CD4-positive, alpha-beta T cell treated with Interferon gamma for 1 hour (primary cell): Measurements from ENCODE around the gene SBK2.

Source experiments
- DNase-seq: peaks from one replicate; pipeline ENCODE4 v3.0.0-alpha.2; 2020

Gene SBK2

DNA sequence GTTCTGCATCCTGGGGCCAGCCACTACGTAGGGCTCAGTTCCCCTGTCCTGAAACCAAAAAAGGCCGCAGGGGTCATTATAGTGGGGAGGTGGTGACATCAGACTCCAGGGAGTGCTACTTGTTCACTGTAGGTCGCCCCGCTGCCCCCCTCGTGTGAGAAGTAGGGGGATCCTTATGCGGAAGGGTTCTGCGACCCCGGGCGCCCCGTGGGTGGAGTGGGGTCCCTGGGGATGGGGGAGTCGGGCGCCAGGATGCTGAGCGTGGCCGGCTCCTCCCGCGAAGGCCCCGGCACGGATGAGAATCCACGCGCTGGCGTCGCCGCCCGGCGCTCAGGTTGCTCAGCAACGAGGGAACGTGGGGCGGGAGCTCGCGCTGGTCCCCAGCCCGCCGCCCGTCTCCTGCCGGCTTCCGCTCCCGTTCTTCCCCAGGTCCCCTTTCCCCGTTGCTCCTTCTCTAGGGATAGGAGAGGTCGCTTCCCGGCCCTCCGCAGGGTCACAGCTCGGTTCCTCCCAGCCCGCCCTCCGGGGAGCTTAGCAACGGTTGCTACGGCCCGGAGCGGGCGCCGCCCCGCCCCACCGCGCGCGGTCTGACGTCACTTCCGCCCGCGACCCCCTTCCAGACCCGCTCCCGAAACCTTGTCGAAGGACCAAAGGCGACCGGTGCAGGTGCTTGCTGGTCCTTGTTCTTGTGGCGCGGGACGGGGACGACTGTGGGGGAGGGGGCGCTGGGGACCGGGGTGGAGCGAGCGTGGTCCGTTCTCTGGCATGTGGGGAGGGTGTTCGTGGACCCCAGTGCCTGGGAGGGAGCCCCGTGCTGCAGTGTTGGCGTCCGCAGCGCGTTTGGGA lies 52.1 kb downstream of the SBK2 start, which contains the start of gene NAT14:
NAT14 (plus strand) TSS at position 596 of the 846 bp plus-strand sequence. CDS start 521 bp downstream, outside the sequence.
- DNase-seq = peak; percentile 72

DNA sequence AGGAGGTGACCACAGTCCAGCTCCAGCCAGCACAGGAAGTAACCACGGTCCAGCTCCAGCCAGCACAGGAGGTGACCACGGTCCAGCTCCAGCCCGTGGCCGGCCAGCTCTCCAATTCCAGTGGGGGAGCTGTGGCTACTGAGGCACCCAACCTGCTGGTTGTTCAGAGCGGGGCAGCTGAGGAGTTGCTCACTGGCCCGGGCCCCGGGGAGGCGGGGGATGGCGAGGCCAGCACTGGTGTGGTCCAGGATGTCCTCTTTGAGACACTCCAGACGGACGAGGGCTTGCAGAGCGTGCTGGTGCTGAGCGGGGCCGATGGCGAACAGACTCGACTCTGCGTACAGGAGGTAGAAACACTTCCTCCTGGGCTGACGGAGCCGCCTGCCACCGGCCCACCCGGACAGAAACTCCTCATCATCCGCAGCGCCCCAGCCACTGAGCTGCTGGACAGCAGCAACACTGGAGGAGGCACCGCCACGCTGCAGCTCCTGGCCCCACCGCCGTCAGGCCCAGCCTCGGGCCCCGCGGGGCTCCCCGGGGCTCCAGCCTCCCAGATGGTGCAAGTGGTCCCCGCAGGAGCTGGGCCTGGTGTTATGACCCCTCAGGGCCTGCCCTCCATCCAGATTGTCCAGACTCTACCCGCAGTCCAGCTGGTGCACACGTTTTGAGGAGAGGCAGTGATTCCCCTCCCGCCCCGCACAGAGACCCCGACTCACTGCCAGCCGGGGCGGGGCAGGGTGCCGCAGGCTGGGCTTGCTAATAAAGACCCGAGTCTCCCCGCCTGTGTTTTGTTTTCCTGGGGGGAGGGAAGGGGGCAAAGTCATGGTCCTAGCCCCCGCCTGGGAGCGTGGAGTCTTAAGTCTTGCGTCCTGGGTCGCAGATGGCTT lies 53.0 kb downstream of the SBK2 start:
- DNase-seq = no peak

DNA sequence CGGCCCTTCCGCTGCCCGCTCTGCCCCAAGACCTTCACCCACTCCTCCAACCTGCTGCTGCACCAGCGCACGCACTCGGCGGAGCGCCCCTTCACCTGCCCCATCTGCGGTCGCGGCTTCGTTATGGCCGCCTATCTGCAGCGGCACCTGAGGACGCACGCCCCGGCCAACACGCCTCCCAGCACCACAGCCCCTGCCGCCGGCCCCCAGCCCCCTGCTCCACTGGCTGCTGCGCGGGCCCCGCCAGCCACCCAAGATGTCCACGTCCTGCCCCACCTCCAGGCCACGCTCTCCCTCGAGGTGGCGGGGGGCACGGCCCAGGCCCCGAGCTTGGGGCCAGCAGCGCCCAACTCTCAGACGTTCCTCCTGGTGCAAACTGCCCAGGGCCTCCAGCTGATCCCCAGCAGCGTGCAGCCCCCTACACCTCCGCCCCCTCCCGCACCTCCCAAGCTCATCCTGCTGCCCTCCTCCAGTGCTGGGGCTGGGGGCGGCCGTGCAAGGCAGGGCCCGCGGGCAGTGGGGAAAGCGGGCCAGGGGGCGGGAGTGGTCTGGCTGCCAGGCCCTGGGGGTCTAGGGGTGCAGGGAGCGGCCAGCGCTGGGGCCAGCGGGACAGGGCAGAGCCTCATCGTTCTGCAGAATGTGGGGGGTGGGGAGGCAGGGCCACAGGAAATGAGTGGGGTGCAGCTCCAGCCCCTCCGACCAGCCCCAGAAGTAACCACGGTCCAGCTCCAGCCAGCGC lies 53.8 kb downstream of the SBK2 start:
- DNase-seq = no peak

DNA sequence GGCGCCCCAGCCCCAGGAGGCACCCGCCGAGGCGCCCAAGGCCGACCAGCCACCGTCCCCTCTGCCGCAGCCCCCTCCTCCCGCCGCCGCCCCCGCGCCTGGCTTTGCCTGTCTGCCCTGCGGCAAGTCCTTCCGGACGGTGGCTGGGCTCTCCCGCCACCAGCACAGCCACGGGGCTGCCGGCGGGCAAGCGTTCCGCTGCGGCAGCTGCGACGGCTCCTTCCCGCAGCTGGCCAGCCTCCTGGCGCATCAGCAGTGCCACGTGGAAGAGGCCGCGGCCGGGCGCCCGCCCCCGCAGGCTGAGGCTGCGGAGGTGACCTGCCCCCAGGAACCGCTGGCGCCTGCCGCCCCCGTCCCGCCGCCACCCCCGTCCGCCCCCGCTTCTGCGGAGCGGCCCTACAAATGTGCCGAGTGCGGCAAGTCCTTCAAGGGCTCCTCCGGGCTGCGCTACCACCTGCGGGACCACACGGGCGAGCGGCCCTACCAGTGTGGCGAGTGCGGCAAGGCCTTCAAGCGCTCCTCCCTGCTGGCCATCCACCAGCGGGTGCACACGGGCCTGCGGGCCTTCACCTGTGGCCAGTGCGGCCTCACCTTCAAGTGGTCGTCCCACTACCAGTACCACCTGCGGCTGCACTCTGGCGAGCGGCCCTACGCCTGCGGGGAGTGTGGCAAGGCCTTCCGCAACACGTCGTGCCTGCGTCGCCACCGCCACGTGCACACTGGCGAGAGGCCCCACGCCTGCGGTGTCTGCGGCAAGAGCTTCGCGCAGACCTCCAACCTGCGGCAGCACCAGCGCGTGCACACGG lies 54.6 kb downstream of the SBK2 start:
- no peak for DNase-seq

DNA sequence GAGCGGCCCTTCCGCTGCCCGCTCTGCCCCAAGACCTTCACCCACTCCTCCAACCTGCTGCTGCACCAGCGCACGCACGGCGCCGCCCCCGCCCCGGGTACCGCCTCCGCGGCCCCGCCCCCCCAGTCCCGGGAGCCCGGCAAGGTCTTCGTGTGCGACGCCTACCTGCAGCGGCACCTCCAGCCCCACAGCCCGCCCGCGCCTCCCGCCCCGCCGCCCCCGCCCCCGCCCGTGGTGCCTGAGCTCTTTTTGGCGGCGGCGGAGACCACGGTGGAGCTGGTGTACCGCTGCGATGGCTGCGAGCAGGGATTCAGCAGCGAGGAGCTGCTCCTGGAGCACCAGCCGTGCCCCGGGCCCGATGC lies 55.2 kb downstream of the SBK2 start:
- DNase-seq = no peak

DNA sequence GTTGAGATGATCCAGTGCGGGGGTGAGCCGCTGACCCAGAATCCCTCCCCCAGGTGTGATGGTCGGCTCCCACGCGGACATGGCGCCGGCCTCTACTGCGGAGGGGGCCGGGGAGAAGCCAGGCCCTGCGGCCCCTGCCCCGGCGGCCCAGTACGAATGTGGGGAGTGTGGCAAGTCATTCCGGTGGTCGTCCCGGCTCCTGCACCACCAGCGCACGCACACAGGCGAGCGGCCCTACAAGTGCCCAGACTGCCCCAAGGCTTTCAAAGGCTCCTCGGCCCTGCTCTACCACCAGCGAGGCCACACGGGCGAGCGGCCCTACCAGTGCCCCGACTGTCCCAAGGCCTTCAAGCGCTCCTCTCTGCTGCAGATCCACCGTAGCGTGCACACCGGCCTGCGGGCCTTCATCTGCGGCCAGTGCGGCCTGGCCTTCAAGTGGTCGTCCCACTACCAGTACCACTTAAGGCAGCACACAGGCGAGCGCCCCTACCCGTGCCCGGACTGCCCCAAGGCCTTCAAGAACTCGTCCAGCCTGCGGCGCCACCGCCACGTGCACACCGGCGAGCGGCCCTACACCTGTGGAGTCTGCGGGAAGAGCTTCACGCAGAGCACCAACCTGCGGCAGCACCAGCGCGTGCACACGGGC lies 55.7 kb downstream of the SBK2 start:
- no peak for DNase-seq

DNA sequence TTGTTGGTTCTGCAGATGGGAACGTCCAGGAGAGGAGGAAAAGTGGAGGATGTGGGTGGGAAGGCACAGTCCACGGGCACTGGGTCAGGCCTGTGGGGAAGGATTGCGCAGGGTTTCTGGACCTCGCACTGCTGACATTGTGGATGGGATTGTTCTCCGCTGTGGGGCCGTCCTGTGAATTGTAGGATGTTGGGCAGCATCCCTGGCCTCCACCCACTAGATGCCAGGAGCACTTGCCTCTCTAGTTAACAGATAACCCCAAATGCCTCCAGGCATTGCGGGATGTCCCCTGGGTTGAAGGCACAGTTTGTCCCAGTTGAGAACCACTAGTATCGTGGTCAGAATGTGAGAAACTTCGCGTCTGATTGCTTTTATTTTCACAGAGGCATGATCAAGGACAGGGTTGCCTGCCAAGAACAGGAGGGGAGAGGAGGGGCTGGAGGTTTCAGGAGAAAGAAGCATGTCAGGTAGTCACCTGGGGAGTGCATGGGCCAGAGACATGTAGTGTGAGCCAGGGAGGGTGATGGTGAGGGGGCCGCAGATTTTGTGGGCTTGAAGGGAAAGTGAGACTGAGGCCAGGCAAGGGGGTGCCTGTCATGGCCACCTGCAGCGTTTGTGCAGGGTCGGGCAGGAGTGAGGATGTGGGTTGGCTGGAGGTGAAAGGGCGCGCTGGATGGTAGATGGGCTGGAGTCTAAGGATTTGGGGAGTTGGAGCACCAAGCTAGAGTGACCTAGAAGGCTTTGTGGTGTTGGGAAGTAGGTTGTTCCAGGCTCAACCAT lies 57.3 kb downstream of the SBK2 start:
- no peak for DNase-seq

DNA sequence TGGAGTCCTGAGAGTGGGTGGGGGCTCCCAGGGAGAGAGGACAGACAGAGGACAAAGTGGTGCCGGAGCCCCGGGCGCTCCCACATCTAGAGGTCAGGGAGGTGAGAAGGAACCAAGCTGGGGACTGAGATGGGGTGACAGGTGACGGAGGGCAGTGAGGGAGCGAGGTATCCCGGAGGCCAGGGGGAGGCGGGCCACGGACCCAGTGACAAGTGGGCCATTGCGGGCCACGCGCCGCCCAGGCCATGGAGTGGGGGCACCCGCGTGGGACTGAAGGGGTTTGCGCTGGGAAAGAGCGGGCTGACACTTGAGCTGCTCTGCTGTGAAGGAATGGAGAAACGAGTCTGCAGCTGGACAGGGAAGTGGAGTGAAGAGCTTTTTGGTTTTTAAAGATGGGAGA lies 57.9 kb downstream of the SBK2 start:
- no peak for DNase-seq
